HEK293T (cell line): ENCODE data around the gene CES2.

Source experiments
- ARNT ChIP-seq: fragments of 450-650 bp; IDR thresholded peaks from 2 replicates; pipeline ENCODE4 v1.6.1; 2017; ENCODE audit warnings: mild to moderate bottlenecking
- BHLHE40 ChIP-seq: fragments of 450-650 bp; IDR thresholded peaks from 2 replicates; pipeline ENCODE4 v1.6.1; 2016; ENCODE audit warnings: mild to moderate bottlenecking, moderate library complexity, borderline replicate concordance
- ELF4 ChIP-seq: fragments of 450-650 bp; IDR thresholded peaks from 2 replicates; pipeline ENCODE4 v1.6.1; 2017; ENCODE audit warnings: antibody characterized with exemption
- HDGF ChIP-seq: fragments of 450-650 bp; IDR thresholded peaks from 2 replicates; pipeline ENCODE4 v1.6.1; 2017; ENCODE audit warnings: antibody characterized with exemption, borderline replicate concordance
- NFRKB ChIP-seq: fragments of 450-650 bp; IDR thresholded peaks from 2 replicates; pipeline ENCODE4 v1.6.1; 2016; ENCODE audit warnings: mild to moderate bottlenecking, moderate library complexity
- PKNOX1 ChIP-seq: fragments of 450-650 bp; IDR thresholded peaks from 2 replicates; pipeline ENCODE4 v1.6.1; 2016
- SP1 ChIP-seq: fragments of 450-650 bp; IDR thresholded peaks from 2 replicates; pipeline ENCODE4 v1.6.1; 2017
- TARDBP ChIP-seq: fragments of 450-650 bp; IDR thresholded peaks from 2 replicates; pipeline ENCODE4 v1.6.1; 2016

GRCh38 chr16:66961065-66961744, 25.9 kb downstream of the CES2 start, which contains the start of gene CES3:
- peak; percentile 74 for TF ChIP-seq PKNOX1
- no peak for TF ChIP-seq ELF4
- no peak for TF ChIP-seq TARDBP
- no peak for TF ChIP-seq SP1
- no peak for TF ChIP-seq NFRKB
- TF ChIP-seq ARNT, result no peak
- TF ChIP-seq BHLHE40, result no peak
- no peak; the same call in 1 of the 2 replicates for TF ChIP-seq HDGF
